H9 (cell line): ENCODE measurements around the gene TARBP1. TPM values are rescaled to one million over a fixed set of nuclear protein-coding genes. Genes with fewer than 3 reads are reported as not detected.

ENCODE experiments used
- DNase-seq: peaks from one replicate; pipeline ENCODE4 v3.0.0-alpha.2; 2017
- H2AFZ ChIP-seq: one replicate; pipeline ENCODE4 v1.6.1; 2013; ENCODE audit warnings: mild to moderate bottlenecking, low read length, control low read depth, moderate library complexity
- H2AK5ac ChIP-seq: 2 replicates; pipeline ENCODE4 v1.6.1; 2013; ENCODE audit warnings: low read length, control low read depth, mixed read lengths; ENCODE audit not compliant: insufficient read length
- H2BK120ac ChIP-seq: one replicate; pipeline ENCODE4 v1.6.1; 2013; ENCODE audit warnings: low read depth, mild to moderate bottlenecking, low read length, control low read depth, inconsistent platforms; ENCODE audit not compliant: poor library complexity, severe bottlenecking
- H2BK12ac ChIP-seq: 2 replicates; pipeline ENCODE4 v1.6.1; 2013; ENCODE audit warnings: low read length, control low read depth, mixed read lengths, low read depth; ENCODE audit not compliant: insufficient read length
- H2BK15ac ChIP-seq: 2 replicates; pipeline ENCODE4 v1.6.1; 2013; ENCODE audit warnings: low read depth, low read length, control low read depth
- H2BK20ac ChIP-seq: one replicate; pipeline ENCODE4 v1.6.1; 2013; ENCODE audit warnings: low read depth, mild to moderate bottlenecking, low read length, control low read depth, inconsistent platforms; ENCODE audit not compliant: poor library complexity, severe bottlenecking
- H2BK5ac ChIP-seq: 2 replicates; pipeline ENCODE4 v1.6.1; 2013; ENCODE audit warnings: low read length, control low read depth, mixed read lengths; ENCODE audit not compliant: insufficient read length
- H3K14ac ChIP-seq: 2 replicates; pipeline ENCODE4 v1.6.1; 2013; ENCODE audit warnings: low read length, control low read depth; ENCODE audit not compliant: insufficient read depth
- H3K18ac ChIP-seq: 2 replicates; pipeline ENCODE4 v1.6.1; 2013; ENCODE audit warnings: low read depth, mild to moderate bottlenecking, mixed read lengths, low read length, control low read depth; ENCODE audit not compliant: insufficient read length
- H3K23ac ChIP-seq: 2 replicates; pipeline ENCODE4 v1.6.1; 2013; ENCODE audit warnings: low read length, control low read depth, mixed read lengths, low read depth; ENCODE audit not compliant: insufficient read length
- H3K23me2 ChIP-seq: 2 replicates; pipeline ENCODE4 v1.6.1; 2013; ENCODE audit warnings: low read depth, mild to moderate bottlenecking, mixed read lengths, low read length, control low read depth; ENCODE audit not compliant: insufficient read length, poor library complexity, severe bottlenecking
- H3K27ac ChIP-seq: 2 replicates; pipeline ENCODE4 v1.5.1; 2013; ENCODE audit warnings: low read length, control low read depth, mixed read lengths, low read depth; ENCODE audit not compliant: insufficient read length
- H3K27me3 ChIP-seq: 2 replicates; pipeline ENCODE4 v1.6.1; 2013; ENCODE audit warnings: low read length, control low read depth, inconsistent platforms; ENCODE audit not compliant: insufficient read depth
- H3K4ac ChIP-seq: 2 replicates; pipeline ENCODE4 v1.6.1; 2013; ENCODE audit warnings: low read depth, mild to moderate bottlenecking, control low read depth, inconsistent platforms, low read length, moderate library complexity
- H3K4me1 ChIP-seq: 2 replicates; pipeline ENCODE4 v1.6.1; 2013; ENCODE audit warnings: low read length, control low read depth, inconsistent platforms; ENCODE audit not compliant: insufficient read depth
- H3K4me2 ChIP-seq: 2 replicates; pipeline ENCODE4 v1.6.1; 2013; ENCODE audit warnings: low read length, control low read depth, mixed read lengths; ENCODE audit not compliant: insufficient read length, insufficient read depth
- H3K56ac ChIP-seq: 2 replicates; pipeline ENCODE4 v1.6.1; 2013; ENCODE audit warnings: low read depth, mild to moderate bottlenecking, mixed read lengths, low read length, control low read depth; ENCODE audit not compliant: insufficient read length
- H3K79me1 ChIP-seq: 2 replicates; pipeline ENCODE4 v1.6.1; 2013; ENCODE audit warnings: low read depth, mild to moderate bottlenecking, moderate library complexity, low read length, control low read depth, inconsistent platforms; ENCODE audit not compliant: insufficient read depth, poor library complexity, severe bottlenecking
- H3K79me2 ChIP-seq: 2 replicates; pipeline ENCODE4 v1.6.1; 2013; ENCODE audit warnings: low read length, control low read depth, inconsistent platforms; ENCODE audit not compliant: insufficient read depth
- H3K9ac ChIP-seq: 2 replicates; pipeline ENCODE4 v1.6.1; 2013; ENCODE audit warnings: low read length, control low read depth, mixed read lengths; ENCODE audit not compliant: insufficient read length; ENCODE audit errors: extremely low read depth
- H3K9me3 ChIP-seq: one replicate; pipeline ENCODE4 v1.6.1; 2013; ENCODE audit warnings: low read depth, low read length, inconsistent platforms; ENCODE audit not compliant: control insufficient read depth
- H3T11ph ChIP-seq: one replicate; pipeline ENCODE4 v1.6.1; 2013; ENCODE audit warnings: mild to moderate bottlenecking, low read length, control low read depth, inconsistent platforms
- H4K20me1 ChIP-seq: one replicate; pipeline ENCODE4 v1.6.1; 2013; ENCODE audit not compliant: control insufficient read depth, insufficient read length, insufficient read depth
- H4K5ac ChIP-seq: 2 replicates; pipeline ENCODE4 v1.6.1; 2013; ENCODE audit warnings: low read depth, mild to moderate bottlenecking, mixed read lengths, low read length, control low read depth; ENCODE audit not compliant: insufficient read length
- H4K8ac ChIP-seq: replicated peaks from 2 replicates; pipeline ENCODE4 v1.6.1; 2013; ENCODE audit warnings: low read length, control low read depth, mixed read lengths, low read depth; ENCODE audit not compliant: insufficient read length
- H4K91ac ChIP-seq: 2 replicates; pipeline ENCODE4 v1.6.1; 2013; ENCODE audit warnings: low read depth, mild to moderate bottlenecking, moderate library complexity, mixed read lengths, low read length, control low read depth; ENCODE audit not compliant: insufficient read length
- H3K27ac Mint-ChIP-seq, 3 experiments: 2 replicates in 2 of 3; 3 replicates in 1 of 3; pipeline ENCODE4 v1.8.0; 2020 to 2021; ENCODE audit warnings: mixed read lengths in 3 of 3, mild to moderate bottlenecking in 1 of 3, moderate library complexity in 1 of 3
- H3K27me3 Mint-ChIP-seq: 2 replicates; pipeline ENCODE4 v1.8.0; 2021; ENCODE audit warnings: low read depth, mild to moderate bottlenecking, moderate library complexity, mixed read lengths
- H3K36me3 Mint-ChIP-seq, 3 experiments: 2 replicates in 2 of 3; 3 replicates in 1 of 3; pipeline ENCODE4 v1.8.0; 2020 to 2021; ENCODE audit warnings: low read depth in 3 of 3, mixed read lengths in 3 of 3; ENCODE audit not compliant: insufficient read depth in 1 of 3
- H3K4me1 Mint-ChIP-seq, 2 experiments: 2 replicates each; pipeline ENCODE4 v1.8.0; 2020; ENCODE audit warnings: mixed read lengths in 2 of 2
- H3K4me3 Mint-ChIP-seq, 2 experiments: 2 replicates in 1 of 2; 3 replicates in 1 of 2; pipeline ENCODE4 v1.8.0; 2020 to 2021; ENCODE audit warnings: mild to moderate bottlenecking in 2 of 2, mixed read lengths in 2 of 2, moderate library complexity in 1 of 2
- H3K9me3 Mint-ChIP-seq, 2 experiments: 2 replicates in 1 of 2; 3 replicates in 1 of 2; pipeline ENCODE4 v1.8.0; 2020; ENCODE audit warnings: mild to moderate bottlenecking in 2 of 2, mixed read lengths in 2 of 2, moderate library complexity in 1 of 2
- WGBS: extraction: QIAGEN DNeasy Blood & Tissue Kit; methylation state at CpG from one replicate; pipeline ENCODE4 v1.1.7; 2013; ENCODE audit warnings: missing lambda C conversion rate, low lambda C conversion rate, mixed read lengths; ENCODE audit not compliant: insufficient read length; ENCODE audit errors: extremely low coverage; 5-methylcytosine and 5-hydroxymethylcytosine counted together
- total RNA-seq: library from RNA; stranded (reverse); gene quantifications from 2 replicates; pipeline ENCODE4 v1.2.1, GENCODE V29; 2021
- TF ChIP-seq, protein P1 (sequence below): fragments of 200-600 bp; sonication (generic); conservative IDR thresholded peaks from 3 replicates; pipeline ENCODE4 v1.8.0; 2021; ENCODE audit warnings: antibody characterized with exemption, mild to moderate bottlenecking

The TARBP1 gene
- total RNA-seq, 1 experiment from 2014 or later = 20.2 TPM

DNA sequence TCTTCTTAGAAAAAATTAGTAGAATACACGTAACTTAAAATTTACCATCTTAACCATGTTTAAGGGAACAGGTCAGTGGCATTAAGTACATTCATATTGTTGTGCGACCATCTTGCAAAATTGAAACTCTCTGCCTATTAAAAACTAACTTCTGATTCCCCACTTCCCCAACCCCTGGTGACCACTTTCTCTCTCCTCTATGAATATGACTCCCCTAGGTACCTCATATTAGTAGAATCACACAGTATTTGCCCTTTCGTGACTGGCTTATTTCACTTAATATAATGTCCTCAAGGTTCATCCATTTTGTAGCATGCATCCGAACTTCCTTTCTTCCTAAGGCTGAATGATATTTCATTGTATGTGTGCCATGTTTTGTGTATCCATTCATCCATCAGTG lies 15.1 kb upstream of the TARBP1 start:
- H3K9me3 Mint-ChIP-seq = no peaks in the 10 kb centered on the region; a peak in 1 of 5 replicates
- Histone ChIP-seq H3K56ac (no peak overlapping the region), H2AK5ac (no peak overlapping the region), H2BK5ac (no peak overlapping the region), H3K4me1 (no peaks in the 10 kb centered on the region), H2BK20ac (no peak overlapping the region), H3K23ac (no peak overlapping the region), H2BK12ac (no peak overlapping the region), H4K20me1 (no peaks in the 10 kb centered on the region), H4K91ac (no peak overlapping the region), H3K18ac (no peak overlapping the region), H2AFZ (no peak overlapping the region), H4K5ac (no peak overlapping the region), H3K27me3 (no peaks in the 10 kb centered on the region), H3K4me2 (no peak overlapping the region), H3K4ac (no peak overlapping the region), H3K79me1 (no peaks in the 10 kb centered on the region), H3K23me2 (no peaks in the 10 kb centered on the region), H4K8ac (no peak overlapping the region), H2BK15ac (no peak overlapping the region), H3K9me3 (no peaks in the 10 kb centered on the region), H3T11ph (no peak overlapping the region), H3K14ac (no peak overlapping the region), H2BK120ac (no peak overlapping the region), H3K9ac (no peak overlapping the region), H3K79me2 (no peaks in the 10 kb centered on the region), H3K27ac (no peak overlapping the region)
- no peak for DNase-seq
- WGBS = no CpG with 5 or more reads among the region's 4 CpGs
- TF ChIP-seq, protein P1, sequence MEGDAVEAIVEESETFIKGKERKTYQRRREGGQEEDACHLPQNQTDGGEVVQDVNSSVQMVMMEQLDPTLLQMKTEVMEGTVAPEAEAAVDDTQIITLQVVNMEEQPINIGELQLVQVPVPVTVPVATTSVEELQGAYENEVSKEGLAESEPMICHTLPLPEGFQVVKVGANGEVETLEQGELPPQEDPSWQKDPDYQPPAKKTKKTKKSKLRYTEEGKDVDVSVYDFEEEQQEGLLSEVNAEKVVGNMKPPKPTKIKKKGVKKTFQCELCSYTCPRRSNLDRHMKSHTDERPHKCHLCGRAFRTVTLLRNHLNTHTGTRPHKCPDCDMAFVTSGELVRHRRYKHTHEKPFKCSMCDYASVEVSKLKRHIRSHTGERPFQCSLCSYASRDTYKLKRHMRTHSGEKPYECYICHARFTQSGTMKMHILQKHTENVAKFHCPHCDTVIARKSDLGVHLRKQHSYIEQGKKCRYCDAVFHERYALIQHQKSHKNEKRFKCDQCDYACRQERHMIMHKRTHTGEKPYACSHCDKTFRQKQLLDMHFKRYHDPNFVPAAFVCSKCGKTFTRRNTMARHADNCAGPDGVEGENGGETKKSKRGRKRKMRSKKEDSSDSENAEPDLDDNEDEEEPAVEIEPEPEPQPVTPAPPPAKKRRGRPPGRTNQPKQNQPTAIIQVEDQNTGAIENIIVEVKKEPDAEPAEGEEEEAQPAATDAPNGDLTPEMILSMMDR = no peak
- H3K36me3 Mint-ChIP-seq = no peaks in the 10 kb centered on the region
- H3K27me3 Mint-ChIP-seq = peaks cover 23% of the 10 kb centered on the region
- H3K27ac Mint-ChIP-seq = no peak overlapping the region
- peaks cover 23 to 27% of the 10 kb centered on the region in 2 experiments for H3K4me1 Mint-ChIP-seq
- no peak overlapping the region for H3K4me3 Mint-ChIP-seq
